Measurements from ENCODE around the gene UBE2U.

UBE2U gene

GRCh38 chr1:64203420-64203819 lies at the start of gene UBE2U:
UBE2U (plus strand) TSS chr1:64203623; CDS start chr1:64204051, 428 bp downstream.
- no peak for DNase-seq

GRCh38 chr1:64155278-64155677 lies 48.1 kb upstream of the UBE2U start:
- DNase-seq = no peak

GRCh38 chr1:64161357-64161941 lies 42.0 kb upstream of the UBE2U start:
- DNase-seq = no peak

GRCh38 chr1:64162151-64162550 lies 41.3 kb upstream of the UBE2U start:
- DNase-seq = no peak

GRCh38 chr1:64162804-64163203 lies 40.6 kb upstream of the UBE2U start:
- no peak for DNase-seq

- DNase-seq = no peak
Measured at GRCh38 chr1:64163431-64163830, 40.0 kb upstream of the UBE2U start.

- no peak for DNase-seq
Measured at GRCh38 chr1:64163970-64164369, 39.5 kb upstream of the UBE2U start.

- DNase-seq = no peak
Measured at GRCh38 chr1:64166629-64167028, 36.8 kb upstream of the UBE2U start.

GRCh38 chr1:64167176-64167575 lies 36.2 kb upstream of the UBE2U start:
- DNase-seq = no peak

- no peak for DNase-seq
Measured at GRCh38 chr1:64171246-64171645, 32.2 kb upstream of the UBE2U start.

- no peak for DNase-seq
Measured at GRCh38 chr1:64171797-64172281, 31.6 kb upstream of the UBE2U start.

GRCh38 chr1:64172458-64172983 lies 30.9 kb upstream of the UBE2U start:
- DNase-seq = no peak

- no peak for DNase-seq
Measured at GRCh38 chr1:64173336-64173940, 30.0 kb upstream of the UBE2U start.

- DNase-seq = no peak
Measured at GRCh38 chr1:64175639-64176038, 27.8 kb upstream of the UBE2U start.

- DNase-seq = no peak
Measured at GRCh38 chr1:64176659-64177058, 26.8 kb upstream of the UBE2U start.

GRCh38 chr1:64179588-64179987 lies 23.8 kb upstream of the UBE2U start:
- DNase-seq = no peak

- no peak for DNase-seq
Measured at GRCh38 chr1:64182207-64182606, 21.2 kb upstream of the UBE2U start.

GRCh38 chr1:64183395-64184002 lies 19.9 kb upstream of the UBE2U start:
- DNase-seq = no peak

- no peak for DNase-seq
Measured at GRCh38 chr1:64184003-64184440, 19.4 kb upstream of the UBE2U start.

GRCh38 chr1:64186138-64186897 lies 17.1 kb upstream of the UBE2U start:
- DNase-seq = no peak

- no peak for DNase-seq
Measured at GRCh38 chr1:64186898-64187280, 16.5 kb upstream of the UBE2U start.

- DNase-seq = no peak
Measured at GRCh38 chr1:64187646-64188045, 15.8 kb upstream of the UBE2U start.

GRCh38 chr1:64192290-64192689 lies 11.1 kb upstream of the UBE2U start:
- DNase-seq = no peak

Data from cortex of kidney (tissue), 1 donor.